ENCODE measurements around the gene ASXL3. TPM values are rescaled to one million over a fixed set of nuclear protein-coding genes. Genes with fewer than 3 reads are reported as not detected.

ASXL3 gene
- total RNA-seq, 1 experiment from 2014 or later: not detected

DNA sequence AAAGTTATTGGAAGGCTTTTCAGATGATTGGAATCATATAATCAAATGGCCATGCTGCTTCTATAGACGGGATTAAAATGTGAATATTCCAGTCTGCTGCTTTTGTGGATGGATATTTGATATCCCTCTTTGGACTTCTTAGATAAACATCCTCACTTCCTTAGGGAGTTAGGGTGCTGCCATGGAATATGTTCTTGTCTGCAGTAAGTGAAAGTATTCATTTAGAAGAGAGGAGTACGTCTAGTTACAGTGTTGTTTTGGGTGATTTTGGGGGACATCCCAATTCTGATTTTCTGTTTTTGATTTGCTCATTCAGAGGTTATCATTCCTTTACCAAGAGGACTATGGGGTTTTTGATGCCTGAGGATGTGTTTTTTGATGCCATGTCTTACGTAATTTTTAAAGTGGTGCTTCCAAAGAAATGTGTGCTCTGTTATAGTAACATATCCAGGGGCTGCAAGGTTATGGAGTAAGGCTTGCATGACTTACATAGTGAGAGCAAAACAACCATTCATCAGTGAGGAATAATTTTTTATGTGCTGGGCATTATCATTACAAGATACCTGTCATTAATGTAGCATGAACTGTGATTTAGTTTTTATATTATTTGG lies 33.6 kb downstream of the ASXL3 start:
- no peak overlapping the region for H3K9ac ChIP-seq (ENCODE audit: low read length)
- no peaks in the 10 kb centered on the region for H3K36me3 ChIP-seq (ENCODE audit: control insufficient read depth in 1 of 2, insufficient read depth in 2 of 2, low read length in 2 of 2)
- no peak overlapping the region for H3K4me2 ChIP-seq (ENCODE audit: low read length)
- no peaks in the 10 kb centered on the region for H4K20me1 ChIP-seq (ENCODE audit: insufficient read depth)
- no peak for TF ChIP-seq ZFX (IDR thresholded peaks at IDR 0.05)
- no peak for TF ChIP-seq TCF7L2 (IDR thresholded peaks at IDR 0.05; ENCODE audit: borderline replicate concordance, extremely low read depth, insufficient read depth, insufficient read length)
- no peak for TF ChIP-seq CTCF (IDR thresholded peaks at IDR 0.05 in 2 of 3, conservative IDR thresholded peaks at IDR 0.05 in 1 of 3; ENCODE audit: borderline replicate concordance in 1 of 3, insufficient read depth in 1 of 3, low read depth in 2 of 3, low read length in 2 of 3)
- no peak for TF ChIP-seq JUND (IDR thresholded peaks at IDR 0.05)
- TF ChIP-seq, protein P1, sequence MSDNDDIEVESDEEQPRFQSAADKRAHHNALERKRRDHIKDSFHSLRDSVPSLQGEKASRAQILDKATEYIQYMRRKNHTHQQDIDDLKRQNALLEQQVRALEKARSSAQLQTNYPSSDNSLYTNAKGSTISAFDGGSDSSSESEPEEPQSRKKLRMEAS (IDR thresholded peaks at IDR 0.05): no peak
- no peak for TF ChIP-seq SP1 (IDR thresholded peaks at IDR 0.05; ENCODE audit: low read depth)
- TF ChIP-seq FOSL1 (IDR thresholded peaks at IDR 0.05; ENCODE audit: low read depth): no peak
- TF ChIP-seq YY1 (IDR thresholded peaks at IDR 0.05; ENCODE audit: extremely low read depth, insufficient replicate concordance, low read depth, low read length): no peak
- no peak for TF ChIP-seq POLR2AphosphoS5 (IDR thresholded peaks at IDR 0.05; ENCODE audit: low read depth, low read length)
- no peak for TF ChIP-seq ELF1 (IDR thresholded peaks at IDR 0.05; ENCODE audit: borderline replicate concordance, low read depth)
- TF ChIP-seq SRF (IDR thresholded peaks at IDR 0.05; ENCODE audit: low read depth): no peak
- TF ChIP-seq REST (IDR thresholded peaks at IDR 0.05; ENCODE audit: low read depth): no peak
- TF ChIP-seq POLR2A (IDR thresholded peaks at IDR 0.05; ENCODE audit: borderline replicate concordance, extremely low read depth, insufficient read depth, insufficient read length): no peak
- TF ChIP-seq, protein P2, sequence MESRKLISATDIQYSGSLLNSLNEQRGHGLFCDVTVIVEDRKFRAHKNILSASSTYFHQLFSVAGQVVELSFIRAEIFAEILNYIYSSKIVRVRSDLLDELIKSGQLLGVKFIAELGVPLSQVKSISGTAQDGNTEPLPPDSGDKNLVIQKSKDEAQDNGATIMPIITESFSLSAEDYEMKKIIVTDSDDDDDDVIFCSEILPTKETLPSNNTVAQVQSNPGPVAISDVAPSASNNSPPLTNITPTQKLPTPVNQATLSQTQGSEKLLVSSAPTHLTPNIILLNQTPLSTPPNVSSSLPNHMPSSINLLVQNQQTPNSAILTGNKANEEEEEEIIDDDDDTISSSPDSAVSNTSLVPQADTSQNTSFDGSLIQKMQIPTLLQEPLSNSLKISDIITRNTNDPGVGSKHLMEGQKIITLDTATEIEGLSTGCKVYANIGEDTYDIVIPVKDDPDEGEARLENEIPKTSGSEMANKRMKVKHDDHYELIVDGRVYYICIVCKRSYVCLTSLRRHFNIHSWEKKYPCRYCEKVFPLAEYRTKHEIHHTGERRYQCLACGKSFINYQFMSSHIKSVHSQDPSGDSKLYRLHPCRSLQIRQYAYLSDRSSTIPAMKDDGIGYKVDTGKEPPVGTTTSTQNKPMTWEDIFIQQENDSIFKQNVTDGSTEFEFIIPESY (IDR thresholded peaks at IDR 0.05; ENCODE audit: extremely low read depth, insufficient replicate concordance, low read length): no peak
- no TSS peak for BruUV-seq (replicated peaks)
- no peaks in the 10 kb centered on the region for H3K4me1 ChIP-seq (ENCODE audit: control insufficient read depth in 1 of 2, insufficient read depth in 2 of 2, low read length in 2 of 2)
- CTCF ChIA-PET: no interaction called here
- no peaks in the 10 kb centered on the region for H3K9me2 ChIP-seq (ENCODE audit: insufficient read depth)
- intact Hi-C loops (cut with micrococcal nuclease): no loop called here
- no peak for DNase-seq (ENCODE audit: low read depth, low spot score)
- no peak for ATAC-seq
- H3K9me3 ChIP-seq (ENCODE audit: control insufficient read depth in 1 of 2, insufficient read depth in 1 of 2, low read depth in 1 of 2, low read length in 2 of 2): peaks cover 23 to 36% of the 10 kb centered on the region in 2 experiments; a peak in 3 of 4 replicates
- POLR2A ChIA-PET: no interaction called here
- H3K27me3 ChIP-seq (ENCODE audit: insufficient read depth, low read length): no peaks in the 10 kb centered on the region
- H3K27ac ChIP-seq (ENCODE audit: low read depth, low read length): no peak overlapping the region
- no peaks in the 10 kb centered on the region for H3K79me2 ChIP-seq (ENCODE audit: insufficient read depth, low read length)
- H2AFZ ChIP-seq (ENCODE audit: low read depth, low read length, poor library complexity, severe bottlenecking): no peak overlapping the region
- RAD21 ChIA-PET (ENCODE audit: low non-redundant PET in 1 of 2, low total read pairs in 2 of 2, uncharacterized antibody in 2 of 2, unreplicated experiment in 2 of 2): no interaction called here
- H3K4me3 ChIP-seq (replicated peaks in 1 of 2; ENCODE audit: low read depth in 1 of 2, low read length in 2 of 2): no peak overlapping the region

Data from HCT116 (cell line).